B cell (primary cell): ENCODE data around the gene HYAL2. TPM values are rescaled to one million over a fixed set of nuclear protein-coding genes. Genes with fewer than 3 reads are reported as not detected.

Source experiments
- ATAC-seq: fragments of 200-7000 bp; cut with Tn5 transposase; one replicate; pipeline ENCODE4 v1.10.0; 2021; ENCODE audit warnings: low read depth, mild to moderate bottlenecking, moderate number of reproducible peaks, moderate library complexity
- CTCF ChIA-PET: fragments of 350-600 bp; sonication (Branson Sonifier 250); formaldehyde crosslinking; loops from one replicate; lab custom pipeline; 2021; ENCODE audit warnings: antibody characterized with exemption, inconsistent platforms; lab: Charles Lee
- POLR2A ChIA-PET: fragments of 350-600 bp; sonication (Branson Sonifier 250); formaldehyde crosslinking; loops from one replicate; lab custom pipeline; 2021; ENCODE audit warnings: antibody characterized with exemption; lab: Charles Lee
- DNase-seq: peaks from one replicate; pipeline ENCODE4 v3.0.0; 2013
- H2AFZ ChIP-seq: 2 replicates; pipeline ENCODE4 v1.6.1; 2012; ENCODE audit warnings: mild to moderate bottlenecking, low read depth, low read length; ENCODE audit not compliant: insufficient read depth, poor library complexity, severe bottlenecking
- H3K27ac ChIP-seq, 2 donors: 1 replicate in 1 of 2; 2 replicates in 1 of 2; pipeline ENCODE4 v1.5.1; 2012 to 2013; ENCODE audit warnings: low read length in 2 of 2, mild to moderate bottlenecking in 2 of 2, moderate library complexity in 1 of 2
- H3K27me3 ChIP-seq, 4 experiments: fragments of 200-600 bp in 1 of 4; sonication (generic) in 1 of 4; replicated peaks in 1 of 4; 1 replicate in 2 of 4; 2 replicates in 2 of 4; pipeline versions ENCODE4 v1.6.1 to v1.7.0; 2013 to 2016; ENCODE audit warnings: low read length in 3 of 4, mild to moderate bottlenecking in 2 of 4, mixed read lengths in 1 of 4, moderate library complexity in 1 of 4; ENCODE audit not compliant: insufficient read depth in 4 of 4, control insufficient read depth in 3 of 4; ENCODE audit errors: control extremely low read depth in 1 of 4
- H3K36me3 ChIP-seq, 2 experiments: replicated peaks in 1 of 2; 1 replicate in 1 of 2; 2 replicates in 1 of 2; pipeline versions ENCODE4 v1.6.1 to v1.7.1; 2013; ENCODE audit warnings: low read length in 1 of 2; ENCODE audit not compliant: insufficient read depth in 2 of 2, control insufficient read depth in 1 of 2; ENCODE audit errors: control extremely low read depth in 1 of 2, extremely low read depth in 1 of 2
- H3K4me1 ChIP-seq, 2 donors: fragments of 200-600 bp in 1 of 2; sonication (generic) in 1 of 2; 1 replicate in 1 of 2; 2 replicates in 1 of 2; pipeline versions ENCODE4 v1.5.1 to v1.6.1; 2013 to 2017; ENCODE audit warnings: low read length in 2 of 2; ENCODE audit not compliant: control insufficient read depth in 2 of 2, insufficient read depth in 2 of 2
- H3K4me2 ChIP-seq: replicated peaks from 2 replicates; pipeline ENCODE3; 2012; ENCODE audit warnings: mild to moderate bottlenecking, low read depth, low read length; ENCODE audit not compliant: poor library complexity, severe bottlenecking
- H3K4me3 ChIP-seq, 5 experiments: fragments of 200-600 bp in 1 of 5; sonication (generic) in 1 of 5; 1 replicate in 3 of 5; 2 replicates in 2 of 5; pipeline versions ENCODE4 v1.5.1 to v1.7.0; 2011 to 2016; ENCODE audit warnings: low read length in 4 of 5, mild to moderate bottlenecking in 4 of 5, low read depth in 2 of 5, control low read depth in 1 of 5, moderate library complexity in 1 of 5; ENCODE audit not compliant: insufficient read depth in 1 of 5; ENCODE audit errors: control extremely low read depth in 1 of 5, extremely low read depth in 1 of 5
- H3K79me2 ChIP-seq: fragments of 200-600 bp; sonication (generic); one replicate; pipeline ENCODE4 v1.6.0; 2016; ENCODE audit warnings: low read length; ENCODE audit not compliant: control insufficient read depth, insufficient read depth
- H3K9ac ChIP-seq: fragments of 200-600 bp; sonication (generic); 2 replicates; pipeline ENCODE4 v1.6.1; 2017; ENCODE audit warnings: mild to moderate bottlenecking, low read length, moderate library complexity
- H3K9me3 ChIP-seq, 3 donors: one replicate each; pipeline versions ENCODE4 v1.6.1 to v1.7.1; 2013; ENCODE audit warnings: low read length in 2 of 3; ENCODE audit not compliant: control insufficient read depth in 2 of 3, insufficient read depth in 1 of 3; ENCODE audit errors: control extremely low read depth in 1 of 3
- H4K20me1 ChIP-seq: 2 replicates; pipeline ENCODE4 v1.6.0; 2012; ENCODE audit warnings: mild to moderate bottlenecking, low read length; ENCODE audit not compliant: insufficient read depth, control insufficient read depth, poor library complexity, severe bottlenecking
- H3K27ac Mint-ChIP-seq: one replicate; pipeline ENCODE4 v1.8.0; 2021; ENCODE audit warnings: mixed read lengths
- H3K27me3 Mint-ChIP-seq: one replicate; pipeline ENCODE4 v1.8.0; 2021; ENCODE audit warnings: mixed read lengths
- H3K4me1 Mint-ChIP-seq: one replicate; pipeline ENCODE4 v1.8.0; 2021; ENCODE audit warnings: mixed read lengths
- H3K4me3 Mint-ChIP-seq: one replicate; pipeline ENCODE4 v1.8.0; 2021; ENCODE audit warnings: mixed read lengths
- H3K9me3 Mint-ChIP-seq: one replicate; pipeline ENCODE4 v1.8.0; 2022; ENCODE audit warnings: mixed read lengths; ENCODE audit not compliant: insufficient read depth
- CTCF ChIP-seq: fragments of 200-600 bp; IDR thresholded peaks from one replicate; pipeline ENCODE4 v1.8.0; 2022; ENCODE audit warnings: antibody characterized with exemption, mild to moderate bottlenecking
- EZH2 ChIP-seq: IDR thresholded peaks from 2 replicates; pipeline ENCODE4 v1.6.1; 2012; ENCODE audit warnings: borderline replicate concordance, low read depth, mild to moderate bottlenecking, moderate library complexity, low read length; ENCODE audit not compliant: insufficient read depth, poor library complexity, severe bottlenecking
- WGBS: methylation state at CpG from one replicate; pipeline ENCODE4 v1.1.5; 2013; ENCODE audit warnings: missing lambda C conversion rate; ENCODE audit not compliant: insufficient coverage; 5-methylcytosine and 5-hydroxymethylcytosine counted together
- intact Hi-C: fragments of 100-400 bp; cut with micrococcal nuclease; formaldehyde crosslinking; loops from one replicate; pipeline ENCODE4 v1.10.0; 2022
- polyA plus RNA-seq: library from polyadenylated mRNA; depleted of rRNA; stranded (reverse); fragments of >200 nt; gene quantifications from 2 replicates; pipeline ENCODE4 v1.2.3, GENCODE V29; 2012
- total RNA-seq, 2 donors: library from RNA; stranded (reverse); fragments of 120-200 nt in 1 of 2; gene quantifications; 1 replicate in 1 of 2; 2 replicates in 1 of 2; pipeline versions ENCODE4 v1.2.3 to v1.2.4, GENCODE V29; 2013 to 2022

Gene HYAL2
- total and polyA plus RNA-seq, 2 donors (not counting 1 experiment from before 2014, with no cell fraction given): 4.2 to 5.1 TPM

- no peak overlapping the region for H3K27ac Mint-ChIP-seq
- peaks cover 20% of the 10 kb centered on the region for H3K4me1 Mint-ChIP-seq
- no peak overlapping the region for H3K4me2 ChIP-seq
- no peak overlapping the region for H3K4me3 Mint-ChIP-seq
- no peak overlapping the region for H3K9ac ChIP-seq
- ChIA-PET POLR2A (interaction anchor here (0.6 kb wide), 1 partner anchor 28 kb away, joined by 3 read pairs; no protein-coding TSS in a partner anchor), CTCF (interaction anchor here (1.2 to 3.1 kb wide), 5 partner anchors 17 to 158 kb away, joined by 3 to 14 read pairs (median 4); partner anchors contain the start of gene GNAT1)
- DNase-seq: no peak
- peaks cover 23% of the 10 kb centered on the region for H3K27me3 Mint-ChIP-seq
- no peaks in the 10 kb centered on the region for H3K9me3 Mint-ChIP-seq
- peaks cover 10% of the 10 kb centered on the region for H4K20me1 ChIP-seq
- no peak overlapping the region for H3K4me3 ChIP-seq
- no peak for ATAC-seq
- H2AFZ ChIP-seq: no peak overlapping the region
- no peaks in the 10 kb centered on the region for H3K36me3 ChIP-seq
- H3K4me1 ChIP-seq: peaks cover 29 to 32% of the 10 kb centered on the region in 2 donors
- peaks cover 0 to 53% (median 21%) of the 10 kb centered on the region in 4 experiments for H3K27me3 ChIP-seq
- peaks cover 0 to 3% (median 0%) of the 10 kb centered on the region in 3 donors for H3K9me3 ChIP-seq
- intact Hi-C loops: no loop called here
- WGBS: 83% methylated on average over 2 of the region's 4 CpGs
- no peaks in the 10 kb centered on the region for H3K79me2 ChIP-seq
- TF ChIP-seq CTCF: no peak
- TF ChIP-seq EZH2: no peak
- no peak overlapping the region for H3K27ac ChIP-seq
These were observed 44.2 kb downstream of the HYAL2 start for GRCh38 chr3:50278123-50278879.

DNA sequence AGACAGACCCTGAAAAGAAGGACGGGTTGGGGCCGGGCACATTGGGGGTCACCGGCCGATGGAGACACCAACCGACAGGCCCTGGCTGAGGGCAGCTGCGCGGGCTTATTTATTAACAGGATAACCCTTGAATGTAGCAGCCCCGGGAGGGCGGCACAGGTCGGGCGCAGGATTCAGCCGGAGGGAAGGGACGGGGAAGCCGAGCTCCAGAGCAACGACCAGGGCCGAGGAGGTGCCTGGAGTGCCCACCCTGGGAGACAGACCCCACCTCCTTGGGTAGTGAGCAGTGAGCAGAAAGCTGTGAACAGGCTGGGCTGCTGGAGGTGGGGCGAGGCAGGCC, 45.8 kb downstream of the HYAL2 start:
- intact Hi-C loops: no loop called here
- no peaks in the 10 kb centered on the region for H3K36me3 ChIP-seq
- peaks cover 0 to 3% (median 0%) of the 10 kb centered on the region in 3 donors for H3K9me3 ChIP-seq
- POLR2A ChIA-PET: no interaction called here
- H2AFZ ChIP-seq: no peak overlapping the region
- H3K27ac Mint-ChIP-seq: no peak overlapping the region
- peaks cover 28% of the 10 kb centered on the region for H3K27me3 Mint-ChIP-seq
- H3K4me2 ChIP-seq: no peak overlapping the region
- H3K27ac ChIP-seq: no peak overlapping the region
- H3K4me3 ChIP-seq: no peak overlapping the region
- H3K27me3 ChIP-seq: peaks cover 0 to 57% (median 21%) of the 10 kb centered on the region in 4 experiments
- WGBS: 80% methylated on average over 15 of the region's 17 CpGs
- TF ChIP-seq EZH2 (no peak), CTCF (no peak)
- CTCF ChIA-PET: interaction anchor here (0.8 to 3.1 kb wide), 5 partner anchors 30 to 85 kb away, joined by 3 to 14 read pairs (median 3); partner anchors contain the start of gene GNAT1
- H4K20me1 ChIP-seq: peaks cover 10% of the 10 kb centered on the region
- DNase-seq: no peak
- H3K9me3 Mint-ChIP-seq: no peaks in the 10 kb centered on the region
- no peak overlapping the region for H3K4me3 Mint-ChIP-seq
- no peak overlapping the region for H3K9ac ChIP-seq
- H3K79me2 ChIP-seq: no peaks in the 10 kb centered on the region
- ATAC-seq: no peak
- H3K4me1 ChIP-seq: peaks cover 33 to 39% of the 10 kb centered on the region in 2 donors
- peaks cover 26% of the 10 kb centered on the region for H3K4me1 Mint-ChIP-seq
